HG03139 (cell line): Measurements from ENCODE around the gene PMP22.
"Not testable (repeated sequence)": the region's sequence is repeated elsewhere in the genome, so short reads cannot be mapped to it uniquely, and the experiment has no call there.

Source experiments
- ATAC-seq: cut with Tn5 transposase; IDR thresholded peaks from one replicate; pipeline ENCODE4 v1.9.1; 2021; ENCODE audit not compliant: unreplicated experiment

Gene PMP22

GRCh38 chr17:15220785-15221184 is 44.3 kb downstream of the PMP22 start:
- ATAC-seq: no peak

GRCh38 chr17:15216481-15216880 is 48.6 kb downstream of the PMP22 start:
- ATAC-seq: no peak

DNA sequence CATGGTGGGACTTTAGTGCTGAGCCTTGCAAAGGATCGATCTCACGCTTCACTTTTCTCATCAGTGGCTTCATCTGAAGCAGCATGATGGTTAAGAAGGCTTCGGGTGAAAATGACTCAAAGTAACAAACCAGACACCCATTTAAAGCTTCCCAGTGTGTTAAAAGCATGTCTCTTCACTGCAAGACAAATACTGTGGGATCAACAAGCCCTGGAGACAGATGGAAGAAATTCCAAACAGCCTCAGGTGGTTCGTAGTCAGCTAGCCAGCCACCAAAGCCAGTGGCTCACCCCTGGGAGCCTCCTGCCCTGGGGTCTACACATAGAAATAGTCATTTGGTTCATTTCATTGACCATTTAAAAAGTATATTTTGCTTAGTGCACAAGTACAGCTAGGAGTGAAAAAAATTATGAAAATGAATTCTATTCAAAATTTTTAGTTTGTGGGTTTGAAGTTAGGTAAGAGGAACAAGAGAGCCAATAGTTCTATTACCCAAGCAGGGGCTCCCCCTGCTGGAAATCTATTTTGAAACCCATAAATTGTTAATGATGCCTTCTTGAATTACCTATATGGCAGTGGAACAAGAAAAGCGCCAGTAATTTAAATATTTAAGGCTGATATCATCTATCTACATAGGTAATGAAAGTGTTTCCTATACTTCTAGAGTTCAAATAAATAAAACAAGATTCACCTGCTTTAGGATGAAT is 51.6 kb downstream of the PMP22 start:
- ATAC-seq: no peak

DNA sequence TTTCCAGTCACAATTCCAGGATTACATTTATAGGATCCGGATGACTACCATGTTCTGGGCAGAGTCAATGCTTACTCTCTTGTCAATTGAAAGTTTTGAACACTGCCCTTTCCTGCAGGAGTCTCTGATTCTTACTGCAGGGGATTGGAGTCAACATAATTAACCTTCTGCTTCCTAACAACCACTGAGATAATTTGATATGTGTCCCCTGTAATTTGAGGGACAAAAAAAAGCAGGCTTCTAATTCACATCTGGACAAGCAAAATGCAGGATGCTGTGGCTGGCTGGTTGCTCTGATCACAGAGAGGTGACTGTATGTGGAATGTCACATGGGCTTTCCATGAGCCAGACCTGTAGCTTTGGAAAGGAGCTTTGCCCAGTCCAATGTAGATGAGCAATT is 54.9 kb downstream of the PMP22 start:
- ATAC-seq: no peak

DNA sequence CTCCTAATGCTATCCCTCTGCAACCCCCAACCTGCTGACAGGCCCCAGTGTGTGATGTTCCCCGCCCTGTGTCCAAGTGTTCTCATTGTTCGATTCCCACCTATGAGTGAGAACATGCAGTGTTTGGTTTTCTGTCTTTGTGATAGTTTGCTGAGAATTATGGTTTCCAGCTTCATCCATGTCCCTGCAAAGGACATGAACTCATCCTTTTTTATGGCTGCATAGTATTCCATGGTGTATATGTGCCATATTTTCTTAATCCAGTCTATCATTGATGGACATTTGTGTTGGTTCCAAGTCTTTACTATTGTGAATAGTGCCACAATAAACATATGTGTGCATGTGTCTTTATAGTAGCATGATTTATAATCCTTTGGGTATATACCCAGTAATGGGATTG is 62.1 kb downstream of the PMP22 start:
- not testable (repeated sequence) for ATAC-seq

DNA sequence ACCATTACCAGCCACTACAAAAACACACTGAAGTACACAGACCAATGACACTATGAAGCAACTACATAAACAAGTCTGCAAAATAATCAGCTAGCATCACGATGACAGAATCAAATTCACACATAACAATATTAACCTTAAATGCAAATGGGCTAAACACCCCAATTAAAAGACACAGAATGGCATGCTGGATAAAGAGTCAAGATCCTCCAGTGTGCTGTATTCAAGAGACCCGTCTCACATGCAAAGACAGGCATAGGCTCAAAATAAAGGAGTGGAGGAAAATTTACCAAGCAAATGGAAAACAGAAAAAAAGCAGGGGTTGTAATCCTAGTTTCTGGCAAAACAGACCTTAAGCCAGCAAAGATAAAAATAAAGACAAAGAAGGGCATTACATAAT is 64.6 kb downstream of the PMP22 start:
- not testable (repeated sequence) for ATAC-seq

DNA sequence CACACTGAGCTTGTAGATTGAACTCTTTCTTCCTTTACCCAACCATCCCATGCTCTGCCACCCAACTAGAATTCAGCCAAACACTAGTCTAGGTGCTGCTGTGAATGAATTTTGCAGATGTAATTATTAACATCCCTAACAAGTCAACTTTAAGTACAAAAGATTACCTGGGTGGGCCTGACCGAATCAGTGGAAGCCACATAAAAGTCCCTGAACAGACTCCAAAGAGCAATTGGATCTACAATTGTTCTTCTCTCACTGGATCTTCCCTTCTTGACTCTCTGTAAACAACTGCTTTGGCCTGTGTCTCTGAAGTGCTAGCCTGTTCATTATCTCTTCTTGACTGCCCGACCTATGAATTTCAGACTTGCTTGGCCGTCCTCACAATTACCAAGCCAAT is 67.9 kb downstream of the PMP22 start:
- ATAC-seq: no peak

DNA sequence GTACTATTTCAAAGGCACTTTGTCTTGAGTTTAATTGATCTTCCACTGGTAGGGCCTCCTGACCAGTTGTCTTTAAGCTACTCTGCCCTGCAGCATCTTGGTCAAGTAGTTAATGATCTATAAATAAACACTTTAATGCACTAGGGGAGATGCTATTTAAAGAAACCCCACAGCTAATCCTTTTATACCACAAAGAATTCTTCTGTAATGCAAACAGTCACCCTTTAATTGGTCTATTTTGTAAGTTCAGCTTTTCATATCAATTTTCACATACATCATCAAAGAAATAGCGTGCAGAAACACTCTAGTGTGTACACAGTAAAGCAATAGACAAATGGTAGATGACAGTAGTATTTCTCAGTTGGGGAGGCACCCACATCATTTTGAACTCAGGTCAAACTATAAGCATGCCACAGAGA is 70.3 kb downstream of the PMP22 start:
- no peak for ATAC-seq

- no peak for ATAC-seq
Measured at GRCh38 chr17:15185625-15185991, 79.5 kb downstream of the PMP22 start.

GRCh38 chr17:15184872-15185624 is 80.1 kb downstream of the PMP22 start:
- no peak for ATAC-seq

DNA sequence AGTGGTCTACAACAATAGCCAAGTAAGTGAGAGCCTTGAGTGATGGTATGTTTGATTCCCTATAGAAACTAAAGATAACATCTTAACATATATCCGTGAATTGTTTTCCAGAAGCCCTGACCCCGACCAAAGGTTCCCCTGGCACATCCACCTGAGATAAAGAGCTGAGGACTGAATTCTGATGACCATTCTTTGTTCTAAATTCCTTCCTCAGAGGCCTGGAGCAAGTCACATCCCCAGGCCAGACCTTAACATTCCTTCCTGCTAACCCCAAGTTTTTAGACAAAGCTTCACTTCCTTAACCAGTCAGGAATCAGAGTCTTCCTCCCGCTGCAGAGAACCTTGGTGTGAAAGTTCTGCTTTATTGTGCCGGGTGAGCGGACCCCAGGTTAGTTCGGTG is 83.3 kb downstream of the PMP22 start:
- ATAC-seq: no peak

DNA sequence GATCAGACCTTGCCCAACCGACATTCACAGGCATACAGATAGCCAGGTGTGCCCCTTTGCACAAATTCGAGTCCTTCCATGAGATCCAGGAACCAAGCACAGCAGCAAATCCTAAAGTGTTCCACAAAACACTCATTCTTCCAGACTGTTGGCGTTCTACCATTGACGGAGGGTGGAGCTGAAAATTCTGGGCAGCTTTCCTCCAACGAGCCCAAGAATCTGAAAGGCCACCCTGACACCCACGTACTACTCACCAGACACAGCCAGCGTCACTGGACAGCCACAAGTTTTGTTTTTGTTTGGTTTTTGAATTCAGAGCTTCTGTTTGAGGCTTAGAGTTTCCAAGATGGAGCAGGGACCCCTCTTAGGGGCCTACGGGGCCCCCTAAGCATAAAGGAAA is 83.8 kb downstream of the PMP22 start:
- ATAC-seq: no peak

DNA sequence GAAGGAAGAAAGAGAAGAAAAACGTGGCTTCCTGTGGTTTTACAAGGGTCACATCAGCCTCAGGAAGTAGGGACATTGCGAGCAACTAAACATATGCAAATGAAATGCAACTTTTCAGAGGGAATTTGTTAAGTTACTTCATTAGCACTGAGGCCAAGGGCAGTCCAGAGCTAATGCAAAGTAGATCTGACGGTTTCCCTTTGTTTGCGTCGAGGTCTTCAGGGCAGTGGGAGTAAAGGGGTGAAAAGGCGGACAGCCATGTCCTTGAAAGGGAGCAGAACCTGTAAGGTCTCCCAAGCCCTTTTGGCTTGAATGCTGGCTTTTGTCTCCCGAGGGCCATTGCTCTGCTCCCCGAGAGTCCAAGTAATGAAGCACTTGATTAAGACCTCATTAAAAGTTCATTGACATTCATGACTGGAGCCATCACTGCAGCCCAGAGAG is 85.0 kb downstream of the PMP22 start:
- no peak for ATAC-seq
